ENCODE results near the gene CD84. TPM values are rescaled to one million over a fixed set of nuclear protein-coding genes. Genes with fewer than 3 reads are reported as not detected.

CD84 gene
- total RNA-seq, 4 donors from 2014 or later, result 1.8 to 5.8 (median 2.4) TPM

DNA sequence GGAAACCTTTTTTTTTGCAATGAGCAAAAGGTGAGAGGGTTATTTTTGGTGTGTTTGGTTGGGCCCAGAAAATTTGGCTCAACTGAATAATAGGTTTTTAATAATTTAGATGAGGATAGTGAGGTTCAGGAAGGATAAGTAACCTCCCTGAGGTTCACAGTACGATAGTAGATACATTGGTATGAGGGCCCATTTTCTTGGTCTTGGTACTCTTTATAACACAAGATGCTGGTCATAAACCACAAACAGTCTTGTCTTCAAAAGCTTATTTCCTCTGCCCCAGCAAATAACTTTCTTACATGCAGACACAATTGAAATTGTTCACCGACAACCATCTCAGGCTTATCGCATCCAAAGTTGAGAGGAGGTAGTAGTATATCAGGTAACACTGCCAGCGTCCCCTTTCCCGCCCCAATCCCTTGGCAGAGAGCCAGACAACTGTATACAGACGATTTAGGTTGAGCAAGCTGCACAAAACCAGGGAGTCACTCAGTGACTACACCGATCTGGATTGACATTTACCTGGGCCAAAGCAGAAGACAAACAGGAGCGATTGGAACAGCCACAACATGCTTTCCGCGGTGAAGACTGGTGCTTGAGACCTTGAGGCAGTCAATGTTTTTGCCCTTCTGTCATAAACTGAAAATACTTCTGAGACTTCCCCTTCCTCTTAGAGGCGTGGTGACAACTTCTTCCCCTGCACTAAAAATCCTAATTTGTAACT is 56.5 kb downstream of the CD84 start, which contains the start of gene SLAMF6:
TSS of gene SLAMF6 (minus strand) at position 634 of the 724 bp plus-strand sequence. CDS start at position 571, 63 bp downstream.
- Histone ChIP-seq H3K4me3 (replicated peaks in 1 of 3) (no peak within 1 kb of the TSS), H3K36me3 (no peaks in the 10 kb centered on the region), H3K27me3 (no peaks in the 10 kb centered on the region), H3K9me3 (no peaks in the 10 kb centered on the region), H3K27ac (no peak within 1 kb of the TSS), H3K4me1 (no peaks in the 10 kb centered on the region)
- WGBS, 2 donors, result 67 to 80% methylated on average over 11 of the region's 11 CpGs
- DNase-seq, result no peak
- intact Hi-C loops (cut with DNase I), result no loop called here
- no peak for TF ChIP-seq CTCF (IDR thresholded peaks at IDR 0.05)
- TF ChIP-seq POLR2A (IDR thresholded peaks at IDR 0.05), result no peak

DNA sequence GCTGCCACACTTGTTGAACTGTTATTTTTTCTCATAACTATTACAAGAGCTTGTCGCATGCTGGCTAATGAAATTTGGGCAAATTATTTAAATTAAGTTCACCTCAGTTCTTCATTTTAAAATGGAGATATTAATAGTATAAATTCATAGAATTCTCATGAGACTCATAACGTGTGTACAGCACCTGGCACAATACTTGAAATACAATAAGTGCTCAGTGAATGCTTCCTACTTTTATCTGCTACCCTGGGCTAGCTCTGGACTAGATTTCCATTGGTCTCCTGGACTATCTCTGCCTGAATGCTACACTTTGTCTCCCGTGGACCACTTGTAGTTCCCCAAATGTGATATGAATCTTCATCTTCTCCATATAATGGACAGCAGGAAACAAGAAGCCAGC is 57.2 kb downstream of the CD84 start:
- DNase-seq, result no peak
- H3K9me3 ChIP-seq, result no peaks in the 10 kb centered on the region
- no peaks in the 10 kb centered on the region for H3K4me1 ChIP-seq
- H3K27ac ChIP-seq, result no peak overlapping the region
- no peaks in the 10 kb centered on the region for H3K27me3 ChIP-seq
- intact Hi-C loops (cut with DNase I), result no loop called here
- TF ChIP-seq CTCF (IDR thresholded peaks at IDR 0.05), result no peak
- no peak for TF ChIP-seq POLR2A (IDR thresholded peaks at IDR 0.05)
- no peak overlapping the region for H3K4me3 ChIP-seq (replicated peaks in 1 of 3)
- no peaks in the 10 kb centered on the region for H3K36me3 ChIP-seq
- WGBS, 2 donors, result 56 to 68% methylated on average over 3 of the region's 3 CpGs

- H3K36me3 ChIP-seq, result no peaks in the 10 kb centered on the region
- H3K4me1 ChIP-seq, result no peaks in the 10 kb centered on the region
- intact Hi-C loops (cut with DNase I), result no loop called here
- no peak for TF ChIP-seq CTCF (IDR thresholded peaks at IDR 0.05)
- no peak for TF ChIP-seq POLR2A (IDR thresholded peaks at IDR 0.05)
- no peaks in the 10 kb centered on the region for H3K9me3 ChIP-seq
- no peak overlapping the region for H3K27ac ChIP-seq
- no peaks in the 10 kb centered on the region for H3K27me3 ChIP-seq
- 85 to 87% methylated on average over 2 of the region's 2 CpGs for WGBS, 2 donors
- no peak for DNase-seq
- H3K4me3 ChIP-seq (replicated peaks in 1 of 3), result no peak overlapping the region
These were observed 57.7 kb downstream of the CD84 start for GRCh38 chr1:160521554-160521953.

DNA sequence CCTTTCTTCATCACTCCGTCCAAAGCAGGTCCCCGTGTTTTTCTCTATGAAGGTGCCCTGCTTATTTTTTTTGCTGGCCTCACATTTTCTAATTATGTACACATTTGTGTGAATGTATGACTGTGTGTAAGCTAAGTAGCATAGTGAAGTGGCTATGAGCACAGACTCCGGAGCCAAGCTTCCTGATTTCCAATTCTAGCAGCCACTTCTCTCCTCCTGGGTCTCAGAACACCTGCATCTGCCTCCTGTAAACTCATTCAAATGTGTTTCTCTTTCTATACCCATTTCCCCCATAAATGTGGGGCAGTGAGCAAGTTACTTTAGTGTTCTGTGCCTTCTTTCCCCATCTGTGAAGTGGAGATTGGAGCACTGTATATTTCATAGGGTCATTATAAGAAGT is 58.3 kb downstream of the CD84 start:
- Histone ChIP-seq H3K4me1 (no peaks in the 10 kb centered on the region), H3K9me3 (no peaks in the 10 kb centered on the region), H3K4me3 (replicated peaks in 1 of 3) (no peak overlapping the region), H3K36me3 (no peaks in the 10 kb centered on the region), H3K27ac (no peak overlapping the region), H3K27me3 (no peaks in the 10 kb centered on the region)
- DNase-seq, result no peak
- intact Hi-C loops (cut with DNase I), result no loop called here
- WGBS, 2 donors, result 35 to 40% methylated on average over 3 of the region's 3 CpGs
- no peak for TF ChIP-seq POLR2A (IDR thresholded peaks at IDR 0.05)
- TF ChIP-seq CTCF (IDR thresholded peaks at IDR 0.05), result no peak

DNA sequence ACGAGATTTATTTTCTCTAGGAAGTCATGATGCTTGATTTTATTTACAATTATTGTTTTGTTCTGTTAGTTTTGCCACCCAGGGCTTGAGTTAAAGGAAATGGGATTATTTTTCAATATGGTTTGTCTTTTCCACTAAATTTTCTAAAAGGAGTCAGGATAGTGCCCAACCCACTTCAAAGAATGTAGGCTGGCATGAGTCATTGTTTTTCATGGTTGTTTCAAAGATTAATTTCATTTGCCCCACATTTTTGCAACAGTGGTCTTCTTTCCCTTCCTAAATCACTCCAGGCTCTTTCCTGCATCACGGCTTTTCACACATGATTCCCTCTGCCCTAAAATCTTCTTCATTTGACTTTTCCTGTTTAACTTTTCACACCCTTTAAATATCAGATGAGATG is 58.7 kb downstream of the CD84 start:
- DNase-seq, result no peak

More for the DNA sequence above, 58.7 kb downstream of the CD84 start:
- no peaks in the 10 kb centered on the region for H3K36me3 ChIP-seq
- TF ChIP-seq POLR2A (IDR thresholded peaks at IDR 0.05), result no peak
- no peak for TF ChIP-seq CTCF (IDR thresholded peaks at IDR 0.05)
- H3K27ac ChIP-seq, result no peak overlapping the region
- H3K4me3 ChIP-seq (replicated peaks in 1 of 3), result no peak overlapping the region
- H3K27me3 ChIP-seq, result no peaks in the 10 kb centered on the region
- intact Hi-C loops (cut with DNase I), result no loop called here
- H3K4me1 ChIP-seq, result no peaks in the 10 kb centered on the region
- no peaks in the 10 kb centered on the region for H3K9me3 ChIP-seq
- WGBS, 2 donors, result 36 to 51% methylated on average over 2 of the region's 2 CpGs
